Measurements from ENCODE around the gene CD33.
"Not testable (repeated sequence)": the region's sequence is repeated elsewhere in the genome, so short reads cannot be mapped to it uniquely, and the experiment has no call there.

CD33 gene

DNA sequence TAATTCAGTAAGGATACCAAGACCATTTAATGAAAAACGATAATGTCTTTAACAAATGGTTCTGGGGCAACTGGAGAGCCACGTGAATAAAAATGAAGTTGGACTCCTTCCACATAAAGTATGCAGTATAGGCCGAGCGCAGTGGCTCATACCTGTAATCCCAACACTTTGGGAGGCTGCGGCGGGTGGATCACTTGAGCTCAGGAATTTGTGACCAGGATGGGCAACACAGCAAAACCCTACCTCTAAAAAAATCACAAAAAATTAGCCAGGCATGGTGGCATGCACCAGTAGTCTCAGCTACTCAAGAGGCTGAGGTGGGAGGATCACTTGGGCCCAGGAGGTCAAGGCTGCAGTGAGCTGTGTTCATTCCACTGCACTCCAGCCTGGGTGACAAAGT, 20.6 kb upstream of the CD33 start:
- POLR2A ChIA-PET (ENCODE audit: low non-redundant PET) = no interaction called here
- TF ChIP-seq, protein P1, sequence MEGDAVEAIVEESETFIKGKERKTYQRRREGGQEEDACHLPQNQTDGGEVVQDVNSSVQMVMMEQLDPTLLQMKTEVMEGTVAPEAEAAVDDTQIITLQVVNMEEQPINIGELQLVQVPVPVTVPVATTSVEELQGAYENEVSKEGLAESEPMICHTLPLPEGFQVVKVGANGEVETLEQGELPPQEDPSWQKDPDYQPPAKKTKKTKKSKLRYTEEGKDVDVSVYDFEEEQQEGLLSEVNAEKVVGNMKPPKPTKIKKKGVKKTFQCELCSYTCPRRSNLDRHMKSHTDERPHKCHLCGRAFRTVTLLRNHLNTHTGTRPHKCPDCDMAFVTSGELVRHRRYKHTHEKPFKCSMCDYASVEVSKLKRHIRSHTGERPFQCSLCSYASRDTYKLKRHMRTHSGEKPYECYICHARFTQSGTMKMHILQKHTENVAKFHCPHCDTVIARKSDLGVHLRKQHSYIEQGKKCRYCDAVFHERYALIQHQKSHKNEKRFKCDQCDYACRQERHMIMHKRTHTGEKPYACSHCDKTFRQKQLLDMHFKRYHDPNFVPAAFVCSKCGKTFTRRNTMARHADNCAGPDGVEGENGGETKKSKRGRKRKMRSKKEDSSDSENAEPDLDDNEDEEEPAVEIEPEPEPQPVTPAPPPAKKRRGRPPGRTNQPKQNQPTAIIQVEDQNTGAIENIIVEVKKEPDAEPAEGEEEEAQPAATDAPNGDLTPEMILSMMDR (conservative IDR thresholded peaks at IDR 0.05; ENCODE audit: low read depth) = no peak
- H3K27ac ChIP-seq = no peak overlapping the region
- CTCF ChIA-PET = no interaction called here
- no peak for DNase-seq (ENCODE audit: low spot score)

DNA sequence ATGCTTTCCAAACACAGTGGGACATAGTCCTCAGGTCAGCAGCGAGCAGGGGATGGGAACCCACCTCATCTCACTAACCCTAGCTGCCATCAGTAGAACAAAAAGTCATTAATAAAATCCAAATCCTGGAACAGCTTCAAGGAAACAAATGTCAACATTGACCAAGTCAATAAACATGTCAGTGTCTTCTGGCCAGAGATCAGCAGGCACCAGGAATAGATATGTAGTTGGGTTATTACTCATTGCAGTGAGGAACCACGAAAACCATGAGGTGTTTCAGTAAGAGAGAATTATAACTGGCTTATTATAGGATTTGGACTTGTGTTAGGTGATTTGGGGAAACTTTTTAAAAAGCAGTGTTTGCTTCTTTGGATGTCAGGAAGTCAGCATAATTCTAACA, 17.1 kb upstream of the CD33 start:
- POLR2A ChIA-PET (ENCODE audit: low non-redundant PET) = no interaction called here
- DNase-seq (ENCODE audit: low spot score) = no peak
- TF ChIP-seq, protein P1 (conservative IDR thresholded peaks at IDR 0.05; ENCODE audit: low read depth) = no peak
- H3K27ac ChIP-seq = no peak overlapping the region
- CTCF ChIA-PET = no interaction called here

DNA sequence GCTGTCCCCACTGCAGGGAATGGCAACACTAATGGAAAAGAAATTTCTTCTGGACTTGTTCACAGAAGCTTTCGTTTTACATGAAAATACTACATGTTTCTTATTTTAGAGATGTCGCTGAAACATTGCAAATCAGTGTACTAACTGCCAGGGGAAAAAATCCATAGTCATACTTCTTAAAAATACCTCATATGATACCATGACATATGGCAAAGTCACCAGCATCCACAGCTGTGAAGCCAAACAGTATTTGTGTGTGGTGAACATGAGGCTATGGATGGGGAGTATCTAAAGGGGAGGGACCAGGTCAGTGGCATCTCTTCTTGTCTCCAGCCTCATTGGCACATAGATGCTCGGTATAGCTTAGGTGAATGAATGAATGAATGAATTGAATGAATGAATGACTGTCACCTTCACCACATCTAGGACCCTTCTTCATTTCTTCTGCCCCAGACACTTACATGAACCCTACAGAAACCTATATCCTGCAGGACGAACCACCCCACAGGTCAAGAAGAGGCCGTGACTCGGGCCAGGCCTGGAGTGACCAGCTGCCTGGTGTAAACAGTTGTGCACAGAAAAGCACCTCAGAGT, 14.6 kb upstream of the CD33 start:
- ChIA-PET POLR2A (ENCODE audit: low non-redundant PET) (no interaction called here), CTCF (no interaction called here)
- DNase-seq (ENCODE audit: low spot score) = no peak
- TF ChIP-seq, protein P1 (conservative IDR thresholded peaks at IDR 0.05; ENCODE audit: low read depth) = no peak
- H3K27ac ChIP-seq = no peak overlapping the region

DNA sequence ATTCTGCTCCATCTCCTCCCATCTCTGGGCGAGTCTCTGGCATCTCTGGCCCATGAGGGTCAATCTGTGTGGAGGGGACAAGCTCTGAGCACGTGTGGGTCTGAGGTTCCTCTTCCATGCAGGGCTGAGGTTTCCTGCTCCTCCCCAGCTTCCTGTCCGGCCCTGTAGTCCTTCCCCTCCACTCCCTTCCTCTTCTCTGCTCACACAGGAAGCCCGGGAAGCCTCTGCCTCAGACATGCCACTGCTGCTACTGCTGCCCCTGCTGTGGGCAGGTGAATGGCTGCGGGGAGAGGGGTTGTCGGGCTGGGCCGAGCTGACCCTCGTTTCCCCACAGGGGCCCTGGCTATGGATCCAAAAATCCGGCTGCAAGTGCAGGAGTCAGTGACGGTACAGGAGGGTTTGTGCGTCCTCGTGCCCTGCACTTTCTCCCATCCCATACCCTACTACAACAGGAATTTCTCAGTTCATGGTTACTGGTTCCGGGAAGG, 14.0 kb upstream of the CD33 start:
- DNase-seq (ENCODE audit: low spot score); POLR2A ChIA-PET (ENCODE audit: low non-redundant PET): not testable (repeated sequence)

DNA sequence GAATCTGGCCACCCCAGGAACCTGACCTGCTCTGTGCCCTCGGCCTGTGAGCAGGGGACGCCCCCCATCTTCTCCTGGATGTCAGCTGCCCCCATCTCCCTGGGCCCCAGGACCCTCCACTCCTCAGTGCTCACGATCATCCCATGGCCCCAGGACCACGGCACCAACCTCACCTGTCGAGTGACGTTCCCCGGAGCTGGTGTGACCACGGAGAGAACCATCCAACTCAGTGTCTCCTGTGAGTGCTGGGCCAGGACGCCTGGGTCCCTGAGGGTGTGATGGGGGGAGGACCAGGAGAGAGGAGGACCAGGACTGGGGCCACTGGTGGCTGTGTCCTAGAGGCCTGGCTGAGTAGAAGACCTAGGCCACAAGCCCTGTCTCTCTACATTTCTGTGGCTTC, 13.0 kb upstream of the CD33 start:
- ChIA-PET POLR2A (ENCODE audit: low non-redundant PET) (no interaction called here), CTCF (no interaction called here)
- no peak for DNase-seq (ENCODE audit: low spot score)
- TF ChIP-seq, protein P1 (conservative IDR thresholded peaks at IDR 0.05; ENCODE audit: low read depth) = no peak
- H3K27ac ChIP-seq = no peak overlapping the region

More for the DNA sequence above, 14.0 kb upstream of the CD33 start:
- CTCF ChIA-PET, H3K27ac ChIP-seq: not testable (repeated sequence)

DNA sequence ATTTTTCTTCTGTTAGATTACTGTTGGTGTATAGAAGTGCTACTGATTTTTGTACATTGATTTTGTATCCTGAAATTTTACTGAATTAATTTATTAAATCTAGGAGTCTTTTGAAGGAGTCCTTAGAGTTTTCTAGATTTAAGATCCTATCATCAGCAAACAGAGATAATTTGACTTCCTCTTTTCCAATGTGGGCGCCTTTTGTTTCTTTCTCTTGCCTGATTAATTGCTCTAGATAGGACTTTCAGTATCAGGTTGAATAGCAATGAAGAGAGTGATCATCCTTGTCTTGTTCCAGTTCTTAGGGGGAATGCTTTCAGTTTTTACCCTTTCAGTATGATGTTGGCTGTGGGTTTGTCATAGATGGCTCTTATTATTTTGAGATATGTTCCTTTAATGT, 5.6 kb upstream of the CD33 start:
- TF ChIP-seq, protein P1 (conservative IDR thresholded peaks at IDR 0.05; ENCODE audit: low read depth) = no peak
- CTCF ChIA-PET = no interaction called here
- no peak overlapping the region for H3K27ac ChIP-seq
- DNase-seq (ENCODE audit: low spot score) = no peak
- POLR2A ChIA-PET (ENCODE audit: low non-redundant PET) = no interaction called here

DNA sequence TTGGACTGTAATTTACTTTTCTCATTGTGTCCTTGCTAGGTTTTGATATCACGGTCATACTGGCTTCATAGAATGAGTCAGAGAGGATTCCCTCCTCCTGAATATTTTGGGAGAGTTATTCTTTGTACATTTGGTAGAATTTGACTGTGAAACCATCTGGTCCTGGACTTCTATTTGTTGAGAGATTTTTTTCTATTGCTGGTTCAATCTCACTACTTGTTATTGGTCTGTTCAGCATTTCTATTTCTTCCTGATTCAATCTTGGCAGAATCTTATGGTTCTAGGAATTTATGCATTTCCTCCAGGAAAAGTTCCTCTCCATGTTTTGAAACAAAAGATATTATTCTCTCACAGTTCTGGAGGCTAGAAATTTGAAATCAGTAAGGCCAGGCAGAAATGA, 4.9 kb upstream of the CD33 start:
- no peak for DNase-seq (ENCODE audit: low spot score)
- no peak overlapping the region for H3K27ac ChIP-seq
- ChIA-PET CTCF (no interaction called here), POLR2A (ENCODE audit: low non-redundant PET) (no interaction called here)
- TF ChIP-seq, protein P1 (conservative IDR thresholded peaks at IDR 0.05; ENCODE audit: low read depth) = no peak

Measured in RWPE1 (cell line).